Neural crest cell (in vitro differentiated cells): ENCODE results near the gene ADD1. TPM values are rescaled to one million over a fixed set of nuclear protein-coding genes. Genes with fewer than 3 reads are reported as not detected.
"Not testable (repeated sequence)": the region's sequence is repeated elsewhere in the genome, so short reads cannot be mapped to it uniquely, and the experiment has no call there.

Source experiments
- DNase-seq: peaks from one replicate; pipeline ENCODE4 v3.0.0; 2021; ENCODE audit warnings: low read depth, mixed read lengths, low spot score
- H3K27ac Mint-ChIP-seq: one replicate; pipeline ENCODE4 v1.8.0; 2021; ENCODE audit warnings: mild to moderate bottlenecking, mixed read lengths; ENCODE audit not compliant: unreplicated experiment
- H3K27me3 Mint-ChIP-seq: 2 replicates; pipeline ENCODE4 v1.8.0; 2021; ENCODE audit warnings: low read depth, mild to moderate bottlenecking, mixed read lengths
- H3K36me3 Mint-ChIP-seq: 2 replicates; pipeline ENCODE4 v1.8.0; 2021; ENCODE audit warnings: low read depth, mild to moderate bottlenecking, mixed read lengths
- H3K4me1 Mint-ChIP-seq: 2 replicates; pipeline ENCODE4 v1.8.0; 2021; ENCODE audit warnings: mixed read lengths
- H3K4me3 Mint-ChIP-seq: one replicate; pipeline ENCODE4 v1.8.0; 2021; ENCODE audit warnings: mild to moderate bottlenecking, mixed read lengths
- H3K9me3 Mint-ChIP-seq: 2 replicates; pipeline ENCODE4 v1.8.0; 2021; ENCODE audit warnings: mixed read lengths
- total RNA-seq: library from RNA; stranded (reverse); gene quantifications from 2 replicates; pipeline ENCODE4 v1.2.1, GENCODE V29; 2021
- TF ChIP-seq, protein P1 (sequence below): fragments of 200-600 bp; sonication (generic); conservative IDR thresholded peaks from 2 replicates; pipeline ENCODE4 v1.5.0; 2021; ENCODE audit warnings: antibody characterized with exemption, mild to moderate bottlenecking

ADD1 gene
- total RNA-seq, 1 donor from 2014 or later: 230 TPM

DNA sequence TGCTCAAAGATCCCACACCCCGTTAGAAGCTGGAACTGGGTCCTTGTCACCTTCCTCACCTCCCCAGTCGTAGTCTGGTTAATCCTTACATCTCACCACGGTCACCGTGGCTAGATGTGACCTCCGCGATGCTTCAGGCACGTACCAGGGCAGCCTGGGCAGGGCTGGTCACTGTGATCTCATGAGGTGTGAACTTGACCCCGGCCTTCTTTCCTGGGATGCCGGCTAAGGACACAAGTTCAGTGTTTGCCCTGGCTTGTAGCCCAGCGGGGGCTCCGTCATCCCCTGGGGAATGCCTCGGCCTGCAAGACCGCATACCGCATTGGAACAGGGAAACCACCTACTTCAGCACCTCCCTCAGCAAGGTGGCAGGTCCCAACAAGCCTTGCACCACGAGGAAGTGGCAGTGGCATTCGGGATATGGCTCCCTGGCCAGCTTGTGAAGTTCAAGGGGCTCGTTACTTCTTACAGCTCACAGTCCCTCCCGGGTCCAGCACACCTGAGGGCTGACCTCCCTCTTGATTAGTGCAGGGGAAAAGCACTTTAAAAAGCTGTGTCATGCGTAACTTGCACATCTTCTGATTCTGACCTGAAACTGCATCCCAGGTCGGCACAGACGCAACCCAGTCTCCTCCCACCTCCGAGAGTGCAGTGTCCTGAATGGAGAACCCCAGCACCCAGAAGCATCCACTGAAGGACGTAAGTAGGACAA lies 93.7 kb downstream of the ADD1 start:
- Mint-ChIP-seq H3K9me3 (no peaks in the 10 kb centered on the region), H3K27ac (no peak overlapping the region), H3K4me1 (peaks cover 24% of the 10 kb centered on the region), H3K27me3 (peaks cover 4% of the 10 kb centered on the region), H3K36me3 (no peaks in the 10 kb centered on the region), H3K4me3 (peak overlapping the region; percentile 90)
- no peak for DNase-seq
- TF ChIP-seq, protein P1, sequence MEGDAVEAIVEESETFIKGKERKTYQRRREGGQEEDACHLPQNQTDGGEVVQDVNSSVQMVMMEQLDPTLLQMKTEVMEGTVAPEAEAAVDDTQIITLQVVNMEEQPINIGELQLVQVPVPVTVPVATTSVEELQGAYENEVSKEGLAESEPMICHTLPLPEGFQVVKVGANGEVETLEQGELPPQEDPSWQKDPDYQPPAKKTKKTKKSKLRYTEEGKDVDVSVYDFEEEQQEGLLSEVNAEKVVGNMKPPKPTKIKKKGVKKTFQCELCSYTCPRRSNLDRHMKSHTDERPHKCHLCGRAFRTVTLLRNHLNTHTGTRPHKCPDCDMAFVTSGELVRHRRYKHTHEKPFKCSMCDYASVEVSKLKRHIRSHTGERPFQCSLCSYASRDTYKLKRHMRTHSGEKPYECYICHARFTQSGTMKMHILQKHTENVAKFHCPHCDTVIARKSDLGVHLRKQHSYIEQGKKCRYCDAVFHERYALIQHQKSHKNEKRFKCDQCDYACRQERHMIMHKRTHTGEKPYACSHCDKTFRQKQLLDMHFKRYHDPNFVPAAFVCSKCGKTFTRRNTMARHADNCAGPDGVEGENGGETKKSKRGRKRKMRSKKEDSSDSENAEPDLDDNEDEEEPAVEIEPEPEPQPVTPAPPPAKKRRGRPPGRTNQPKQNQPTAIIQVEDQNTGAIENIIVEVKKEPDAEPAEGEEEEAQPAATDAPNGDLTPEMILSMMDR: no peak

DNA sequence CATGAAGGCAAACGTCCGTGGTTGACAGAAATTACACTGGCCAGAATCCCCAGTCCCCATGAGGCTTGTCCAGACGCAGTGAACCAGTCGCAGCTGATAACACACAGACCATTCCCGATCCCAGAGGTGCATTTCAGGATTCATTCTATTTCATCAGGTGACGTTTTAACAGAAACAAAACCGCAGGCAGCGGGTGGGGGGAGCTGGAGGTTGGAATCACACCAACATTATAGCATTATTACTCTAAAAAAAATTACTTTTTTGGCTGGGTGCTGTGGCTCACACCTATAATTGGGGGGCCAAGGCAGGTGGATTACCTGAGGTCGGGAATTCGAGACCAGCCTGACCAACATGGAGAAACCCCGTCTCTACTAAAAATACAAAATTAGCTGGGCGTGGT lies 94.3 kb downstream of the ADD1 start:
- TF ChIP-seq, protein P1: no peak
- peaks cover 4% of the 10 kb centered on the region for H3K27me3 Mint-ChIP-seq
- no peaks in the 10 kb centered on the region for H3K9me3 Mint-ChIP-seq
- no peak for DNase-seq
- H3K4me1 Mint-ChIP-seq: peaks cover 23% of the 10 kb centered on the region
- no peaks in the 10 kb centered on the region for H3K36me3 Mint-ChIP-seq
- H3K4me3 Mint-ChIP-seq: peak overlapping the region; percentile 51
- H3K27ac Mint-ChIP-seq: no peak overlapping the region

DNA sequence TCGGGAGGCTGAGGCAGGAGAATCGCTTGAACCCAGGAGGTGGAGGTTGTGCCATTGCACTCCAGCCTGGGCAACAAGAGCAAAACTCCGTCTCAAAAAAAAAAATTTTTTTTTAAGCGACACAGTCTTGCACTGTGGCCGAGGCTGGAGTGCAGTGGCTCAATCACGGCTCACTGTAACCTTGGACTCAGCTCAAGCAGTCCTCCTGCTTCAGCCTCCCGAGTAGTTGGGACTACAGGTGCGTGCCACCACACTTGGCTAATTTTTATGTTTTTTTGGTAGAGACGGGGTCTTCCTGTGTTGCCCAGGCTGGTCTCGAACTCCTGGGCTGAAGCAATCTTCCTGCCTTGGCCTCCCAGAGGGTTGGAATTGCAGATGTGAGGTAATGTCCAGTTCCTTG lies 94.8 kb downstream of the ADD1 start:
- not testable (repeated sequence) for H3K27ac Mint-ChIP-seq, H3K27me3 Mint-ChIP-seq, H3K9me3 Mint-ChIP-seq, DNase-seq, H3K36me3 Mint-ChIP-seq
- peak overlapping the region; percentile 47 for H3K4me3 Mint-ChIP-seq
- H3K4me1 Mint-ChIP-seq: peaks cover 18% of the 10 kb centered on the region

DNA sequence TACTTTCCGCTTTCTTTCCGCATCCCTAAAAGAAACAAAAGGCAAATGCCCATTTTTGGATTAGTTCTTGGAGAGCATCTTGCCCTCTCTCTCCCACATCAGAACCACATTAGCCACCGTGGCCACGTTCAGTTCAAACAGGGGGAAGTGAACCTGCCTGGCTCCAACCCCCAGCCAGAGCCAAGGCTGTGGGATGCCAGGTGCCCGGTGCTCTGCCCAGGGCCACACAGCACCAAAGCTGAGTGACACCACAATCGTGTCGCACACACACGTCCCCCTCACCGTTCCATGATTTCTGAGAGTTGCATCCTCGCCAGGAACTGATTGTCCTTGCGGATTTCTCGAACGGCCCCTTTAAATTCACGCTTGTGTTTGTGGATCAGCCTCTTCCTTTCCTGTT lies 95.3 kb downstream of the ADD1 start:
- no peak overlapping the region for H3K27ac Mint-ChIP-seq
- no peaks in the 10 kb centered on the region for H3K9me3 Mint-ChIP-seq
- H3K4me1 Mint-ChIP-seq: peaks cover 18% of the 10 kb centered on the region
- H3K4me3 Mint-ChIP-seq: peak overlapping the region; percentile 47
- TF ChIP-seq, protein P1: no peak
- H3K36me3 Mint-ChIP-seq: no peaks in the 10 kb centered on the region
- no peak for DNase-seq
- no peaks in the 10 kb centered on the region for H3K27me3 Mint-ChIP-seq

DNA sequence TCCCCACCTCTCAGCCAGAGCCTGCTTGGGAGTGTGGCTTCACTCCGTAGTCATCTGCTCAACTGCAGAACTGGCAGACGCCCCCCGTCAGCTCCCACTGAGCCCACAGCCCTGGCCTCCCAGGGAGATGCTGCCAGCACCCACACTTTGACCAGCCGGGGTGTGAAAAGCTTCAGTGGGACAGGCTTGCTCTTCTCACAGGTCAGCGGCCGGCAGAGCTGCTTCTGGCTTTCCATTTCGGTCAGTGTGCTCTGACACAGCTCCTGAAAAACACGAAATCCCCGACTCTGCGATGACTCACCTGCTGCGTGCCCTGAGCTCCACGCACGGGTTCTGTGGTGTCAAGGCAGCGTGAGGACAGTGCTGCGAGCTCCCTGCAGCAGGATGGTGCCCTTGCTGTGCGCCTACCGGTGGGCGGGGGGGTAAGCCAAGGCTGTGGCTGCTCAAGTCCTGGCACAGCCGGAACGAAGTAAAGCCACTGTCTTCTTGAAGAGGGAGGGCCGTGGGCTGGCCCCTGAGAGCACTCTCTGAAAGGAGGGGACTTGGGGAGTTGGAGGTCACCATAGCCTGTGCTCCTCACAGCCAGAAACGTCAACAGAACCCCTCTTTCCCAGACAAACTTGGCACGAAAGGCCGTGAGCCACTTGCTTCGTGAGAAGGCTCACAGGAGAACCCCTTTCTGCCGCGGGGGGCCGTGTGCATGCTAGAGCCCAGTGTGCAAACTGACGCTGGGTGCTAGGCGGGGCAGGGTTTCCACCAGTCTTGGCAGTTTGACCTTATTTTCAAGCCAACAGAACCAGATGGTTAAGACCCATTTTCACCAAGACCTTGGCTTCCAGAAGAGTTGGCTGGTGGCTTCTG lies 96.0 kb downstream of the ADD1 start:
- no peak for DNase-seq
- H3K4me3 Mint-ChIP-seq: no peak overlapping the region
- no peak overlapping the region for H3K27ac Mint-ChIP-seq
- peaks cover 18% of the 10 kb centered on the region for H3K4me1 Mint-ChIP-seq
- H3K27me3 Mint-ChIP-seq: no peaks in the 10 kb centered on the region
- H3K36me3 Mint-ChIP-seq: no peaks in the 10 kb centered on the region
- TF ChIP-seq, protein P1: no peak
- H3K9me3 Mint-ChIP-seq: no peaks in the 10 kb centered on the region
